Smooth muscle cell (in vitro differentiated cells): ENCODE measurements around the gene GOLGA8A. TPM values are rescaled to one million over a fixed set of nuclear protein-coding genes. Genes with fewer than 3 reads are reported as not detected.

Experiments
- DNase-seq: peaks from one replicate; lab custom pipeline; 2025; ENCODE audit not compliant: unreplicated experiment; lab: John Stamatoyannopoulos, UW
- H2AFZ ChIP-seq: fragments of 200-600 bp; sonication (generic); 2 replicates; pipeline ENCODE4 v1.6.0; 2016; ENCODE audit warnings: antibody characterized with exemption, low read depth, mild to moderate bottlenecking
- H3F3A ChIP-seq: fragments of 200-600 bp; sonication (generic); 2 replicates; pipeline ENCODE4 v1.6.0; 2017; ENCODE audit warnings: antibody characterized with exemption, low read depth
- H3K27ac ChIP-seq: fragments of 200-600 bp; sonication (generic); 2 replicates; pipeline ENCODE4 v1.5.1; 2016; ENCODE audit warnings: low read depth, mild to moderate bottlenecking
- H3K27me3 ChIP-seq: fragments of 200-600 bp; sonication (generic); 2 replicates; pipeline ENCODE4 v1.6.1; 2016; ENCODE audit warnings: low read depth, mild to moderate bottlenecking
- H3K36me3 ChIP-seq: fragments of 200-600 bp; sonication (generic); 2 replicates; pipeline ENCODE4 v1.5.1; 2016; ENCODE audit warnings: low read depth
- H3K4me1 ChIP-seq: fragments of 200-600 bp; sonication (generic); 2 replicates; pipeline ENCODE4 v1.5.1; 2016; ENCODE audit warnings: low read depth
- H3K4me2 ChIP-seq: fragments of 200-600 bp; sonication (generic); 2 replicates; pipeline ENCODE4 v1.6.0; 2016; ENCODE audit warnings: mild to moderate bottlenecking
- H3K4me3 ChIP-seq: fragments of 200-600 bp; sonication (generic); 2 replicates; pipeline ENCODE4 v1.5.1; 2016; ENCODE audit warnings: mild to moderate bottlenecking
- H3K79me2 ChIP-seq: fragments of 200-600 bp; sonication (generic); 2 replicates; pipeline ENCODE4 v1.6.0; 2016; ENCODE audit warnings: low read depth, mild to moderate bottlenecking
- H3K9ac ChIP-seq: fragments of 200-600 bp; sonication (generic); 2 replicates; pipeline ENCODE4 v1.6.0; 2016; ENCODE audit warnings: low read depth
- H3K9me3 ChIP-seq: fragments of 200-600 bp; sonication (generic); replicated peaks from 2 replicates; pipeline ENCODE4 v1.5.1; 2016; ENCODE audit warnings: low read depth
- H4K20me1 ChIP-seq: fragments of 200-600 bp; sonication (generic); 2 replicates; pipeline ENCODE4 v1.6.0; 2016; ENCODE audit warnings: low read depth
- CTCF ChIP-seq: fragments of 200-600 bp; sonication (generic); IDR thresholded peaks from 2 replicates; pipeline ENCODE4 v1.5.1; 2017; ENCODE audit warnings: borderline replicate concordance, mild to moderate bottlenecking, antibody characterized with exemption; ENCODE audit not compliant: insufficient read depth, poor library complexity, severe bottlenecking
- WGBS: methylation state at CpG from one replicate; pipeline ENCODE4 v1.1.7; 2016; ENCODE audit warnings: low lambda C conversion rate; 5-methylcytosine and 5-hydroxymethylcytosine counted together
- polyA plus RNA-seq: library from polyadenylated mRNA; unstranded; fragments of >200 nt; fragmentation: Nextera tagmentation; extraction: Ambion mirVana; gene quantifications from 2 replicates; pipeline ENCODE4 v1.2.1, GENCODE V29; 2016
- total RNA-seq: library from RNA; depleted of rRNA; stranded (reverse); fragments of >200 nt; gene quantifications from 2 replicates; pipeline ENCODE4 v1.2.3, GENCODE V29; 2014

The GOLGA8A gene
- total and polyA plus RNA-seq, 2 experiments from 2014 or later = 47.2 to 62.9 TPM

GRCh38 chr15:34439878-34440277, 2.3 kb upstream of the GOLGA8A start:
- Histone ChIP-seq H2AFZ (no peak overlapping the region), H3K4me1 (peaks cover 3% of the 10 kb centered on the region), H3K4me2 (no peak overlapping the region), H3K27ac (no peak overlapping the region), H3K9ac (no peak overlapping the region), H3F3A (no peaks in the 10 kb centered on the region), H3K4me3 (no peak overlapping the region), H3K36me3 (no peaks in the 10 kb centered on the region), H3K9me3 (no peaks in the 10 kb centered on the region), H3K79me2 (peaks cover 4% of the 10 kb centered on the region), H3K27me3 (peaks cover 30% of the 10 kb centered on the region), H4K20me1 (peaks cover 15% of the 10 kb centered on the region)
- WGBS = 83% methylated on average over 5 of the region's 5 CpGs
- no peak for TF ChIP-seq CTCF
- no peak for DNase-seq

GRCh38 chr15:34436956-34437442, 609 bp downstream of the GOLGA8A start:
- Histone ChIP-seq H3F3A (no peaks in the 10 kb centered on the region), H3K36me3 (no peaks in the 10 kb centered on the region), H3K27ac (no peak overlapping the region), H3K4me2 (peak overlapping the region; percentile 86), H2AFZ (peak overlapping the region; percentile 17), H3K9me3 (no peaks in the 10 kb centered on the region), H3K9ac (peak overlapping the region; percentile 40), H3K4me1 (peaks cover 3% of the 10 kb centered on the region), H3K27me3 (peaks cover 6% of the 10 kb centered on the region), H3K79me2 (peaks cover 4% of the 10 kb centered on the region), H3K4me3 (peak overlapping the region; percentile 58), H4K20me1 (peaks cover 21% of the 10 kb centered on the region)
- TF ChIP-seq CTCF = no peak
- DNase-seq = peak; percentile 34
- 1% methylated on average over 41 of the region's 70 CpGs for WGBS

GRCh38 chr15:34436126-34436955, 1.3 kb downstream of the GOLGA8A start:
- H3K4me2 ChIP-seq = peak overlapping the region; percentile 86
- no peak for TF ChIP-seq CTCF
- no peak overlapping the region for H3K27ac ChIP-seq
- DNase-seq = no peak
- WGBS = 8% methylated on average over 31 of the region's 31 CpGs
- no peaks in the 10 kb centered on the region for H3K36me3 ChIP-seq
- H4K20me1 ChIP-seq = peaks cover 23% of the 10 kb centered on the region
- H3K4me3 ChIP-seq = peak overlapping the region; percentile 58
- H3K79me2 ChIP-seq = peaks cover 4% of the 10 kb centered on the region
- no peaks in the 10 kb centered on the region for H3K9me3 ChIP-seq
- peaks cover 3% of the 10 kb centered on the region for H3K4me1 ChIP-seq
- H3K9ac ChIP-seq = peak overlapping the region; percentile 40
- H3K27me3 ChIP-seq = peaks cover 6% of the 10 kb centered on the region
- H2AFZ ChIP-seq = peak overlapping the region; percentile 17
- H3F3A ChIP-seq = no peaks in the 10 kb centered on the region
